Suppressor macrophage treated with lipopolysaccharide for 1 hour (primary cell): ENCODE data around the gene CYP2R1.
A peak's percentile ranks its signal among the peaks of the same experiment; 100 is the strongest.

Experiments used
- DNase-seq, 3 donors: peaks; one replicate each; pipeline ENCODE4 v3.0.0-alpha.2; 2020 to 2022

Gene CYP2R1, protein sequence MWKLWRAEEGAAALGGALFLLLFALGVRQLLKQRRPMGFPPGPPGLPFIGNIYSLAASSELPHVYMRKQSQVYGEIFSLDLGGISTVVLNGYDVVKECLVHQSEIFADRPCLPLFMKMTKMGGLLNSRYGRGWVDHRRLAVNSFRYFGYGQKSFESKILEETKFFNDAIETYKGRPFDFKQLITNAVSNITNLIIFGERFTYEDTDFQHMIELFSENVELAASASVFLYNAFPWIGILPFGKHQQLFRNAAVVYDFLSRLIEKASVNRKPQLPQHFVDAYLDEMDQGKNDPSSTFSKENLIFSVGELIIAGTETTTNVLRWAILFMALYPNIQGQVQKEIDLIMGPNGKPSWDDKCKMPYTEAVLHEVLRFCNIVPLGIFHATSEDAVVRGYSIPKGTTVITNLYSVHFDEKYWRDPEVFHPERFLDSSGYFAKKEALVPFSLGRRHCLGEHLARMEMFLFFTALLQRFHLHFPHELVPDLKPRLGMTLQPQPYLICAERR

GRCh38 chr11:14892036-14892556, at the start of gene CYP2R1:
Gene CYP2R1, minus strand, starts transcription at chr11:14892231. Its CDS starts 26 bp downstream, at chr11:14892205.
- peak; percentile 96 for DNase-seq

- DNase-seq = no peak
Observed at GRCh38 chr11:14938936-14939335, 46.9 kb upstream of the CYP2R1 start.

- no peak for DNase-seq
Observed at GRCh38 chr11:14934641-14935351, 42.8 kb upstream of the CYP2R1 start.

DNA sequence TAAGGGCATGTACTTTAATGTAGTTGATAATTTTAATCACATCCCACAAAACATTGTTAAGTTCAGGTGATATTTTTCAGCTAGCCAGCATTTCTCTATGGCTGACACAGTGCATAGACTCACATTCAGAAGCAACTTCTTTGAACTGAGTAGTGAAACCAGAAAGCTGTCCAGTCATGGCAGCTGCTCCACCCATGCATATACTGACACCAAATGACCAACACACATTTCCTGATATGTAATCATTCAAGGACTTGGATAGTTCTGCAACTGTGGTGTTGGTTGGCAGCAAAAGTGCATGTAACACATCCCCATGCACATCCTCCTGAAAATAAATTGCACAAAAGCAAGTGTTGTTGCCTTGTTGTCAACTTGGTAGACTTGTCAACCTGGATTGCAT, 40.4 kb upstream of the CYP2R1 start:
- DNase-seq = no peak

GRCh38 chr11:14930369-14930768, 38.3 kb upstream of the CYP2R1 start:
- no peak for DNase-seq

- DNase-seq = no peak
Observed at GRCh38 chr11:14927146-14927545, 35.1 kb upstream of the CYP2R1 start.

DNA sequence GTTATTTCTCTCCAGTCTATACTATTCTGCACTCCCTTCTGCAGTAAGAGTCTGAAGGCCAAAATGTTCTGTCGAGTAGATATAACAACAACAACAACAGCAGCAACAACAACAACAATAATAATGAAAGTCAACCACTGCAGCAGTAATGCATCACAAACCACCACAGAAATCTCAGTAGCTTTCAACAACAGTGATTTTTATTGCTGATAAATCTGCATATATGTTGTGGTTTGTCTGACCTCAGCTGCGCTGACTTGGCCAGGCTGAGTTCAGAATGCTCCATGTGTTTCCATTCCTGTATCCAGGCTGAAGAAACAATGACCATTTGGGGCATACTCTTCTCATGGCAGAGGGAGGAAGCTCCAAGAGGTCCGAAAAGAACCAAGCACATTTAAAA, 32.3 kb upstream of the CYP2R1 start:
- DNase-seq = no peak

GRCh38 chr11:14916403-14916802, 24.4 kb upstream of the CYP2R1 start:
- DNase-seq = no peak

- DNase-seq = no peak
Observed at GRCh38 chr11:14914536-14914935, 22.5 kb upstream of the CYP2R1 start.

DNA sequence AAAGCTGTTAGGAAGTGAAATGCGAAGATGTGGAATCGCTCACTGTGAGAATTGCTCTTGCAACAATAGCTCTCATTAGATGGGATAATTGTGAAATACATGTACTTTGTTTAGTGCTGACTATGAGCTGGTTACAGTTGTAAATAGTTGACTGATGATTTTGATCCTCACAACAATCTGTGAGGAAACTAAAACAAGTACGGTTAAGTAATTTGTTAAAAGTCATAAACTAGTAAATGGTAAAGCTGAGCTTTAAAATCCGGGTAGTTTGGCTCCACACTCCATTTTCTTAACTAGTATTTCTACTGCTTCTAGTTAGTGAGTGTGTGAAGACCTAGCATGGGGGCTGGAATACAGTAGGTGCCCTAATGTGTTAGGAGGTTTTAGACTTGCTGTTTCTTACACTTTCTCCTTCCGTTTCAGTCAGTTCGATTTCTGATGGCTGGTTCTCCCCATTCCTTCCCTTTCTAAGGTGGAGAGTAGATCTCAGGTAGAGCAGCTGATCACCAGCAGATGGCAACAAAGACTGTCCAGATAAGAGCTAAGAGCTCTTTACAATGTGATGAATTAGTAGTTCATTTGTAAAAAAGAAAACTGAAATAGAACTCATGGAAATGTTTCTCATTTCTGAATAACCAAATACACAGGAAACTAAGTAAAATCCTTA, 16.3 kb upstream of the CYP2R1 start:
- peak; percentile 32 to 51 (median 34) for DNase-seq

DNA sequence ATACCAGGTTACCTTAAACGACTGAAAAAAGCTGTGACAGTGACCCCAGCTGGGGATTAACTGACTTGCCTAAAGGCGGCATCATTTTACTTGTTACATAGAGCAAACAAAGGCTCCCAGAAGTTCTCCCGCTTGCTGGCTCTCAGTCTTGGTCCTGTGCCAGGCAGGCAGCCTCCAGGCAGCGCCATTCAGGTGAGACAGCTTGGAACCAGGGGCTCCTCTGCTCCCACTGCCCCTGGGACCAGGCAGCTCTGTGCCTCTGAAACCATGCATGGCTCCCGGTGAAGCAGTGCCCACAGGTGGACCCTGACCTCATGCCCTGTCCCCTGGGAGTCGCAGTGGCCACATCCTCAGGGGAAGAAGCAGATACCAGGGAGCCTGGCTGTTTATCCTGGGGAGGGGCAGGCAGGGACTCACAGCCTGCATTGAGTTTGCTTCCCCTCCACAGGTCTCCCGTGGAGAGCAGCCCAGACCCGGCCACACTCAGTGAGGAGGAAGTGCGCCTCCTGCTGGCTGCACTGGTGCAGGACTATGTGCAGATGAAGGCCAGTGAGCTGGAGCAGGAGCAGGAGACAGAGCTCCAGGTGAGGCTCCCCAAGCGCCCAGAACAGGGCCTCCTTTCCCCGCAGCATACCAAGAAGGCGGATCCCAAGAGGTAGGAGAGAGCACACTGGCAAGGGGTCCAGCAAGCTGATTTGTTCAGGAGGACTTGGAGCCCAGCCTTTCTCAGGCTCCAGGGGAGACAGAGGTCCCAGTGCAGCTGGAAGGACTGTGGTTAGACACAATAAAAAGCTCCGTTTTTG, 15.6 kb upstream of the CYP2R1 start:
- DNase-seq = peak; percentile 83 to 93 (median 89)

DNA sequence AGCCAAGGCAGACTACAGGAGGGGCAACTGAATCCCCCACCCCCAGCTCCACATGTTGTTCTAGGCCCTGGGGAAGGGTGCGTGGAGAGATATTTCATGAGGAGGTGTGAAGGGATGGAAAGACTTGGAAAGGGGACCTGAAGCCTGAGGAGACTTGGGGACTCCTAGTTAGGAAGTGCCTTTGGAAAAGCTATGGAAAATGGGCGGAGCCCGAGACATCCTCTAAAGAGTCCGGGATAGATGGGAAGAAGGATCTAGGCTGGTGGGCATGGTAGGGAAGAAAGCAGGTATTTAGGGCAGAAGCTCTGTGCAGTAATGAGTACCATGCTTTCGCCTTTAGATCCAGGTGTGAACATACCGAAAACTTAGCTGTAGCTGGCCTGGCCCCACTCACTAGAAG, 15.0 kb upstream of the CYP2R1 start:
- DNase-seq = no peak

DNA sequence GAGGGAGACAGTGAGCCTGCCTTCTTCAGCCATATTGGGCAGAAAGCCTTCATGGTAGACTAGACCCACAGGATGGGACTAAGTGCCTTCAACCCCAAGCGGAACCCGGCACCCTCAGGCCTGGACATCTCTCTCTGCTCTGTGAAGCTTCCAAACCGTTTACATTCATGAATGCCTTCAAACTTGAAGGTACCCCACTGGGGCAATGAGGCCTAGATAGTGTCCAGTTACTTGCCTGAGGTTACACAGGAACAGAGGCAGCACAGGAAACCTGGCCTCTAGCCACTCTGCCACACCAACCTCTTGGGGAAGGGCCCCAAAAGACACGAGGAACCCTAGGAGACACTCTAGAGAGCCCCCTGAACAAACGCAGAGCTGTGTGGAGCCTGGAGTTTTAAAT, 14.5 kb upstream of the CYP2R1 start:
- DNase-seq = no peak

- peak; percentile 32 to 54 (median 43) for DNase-seq
Observed at GRCh38 chr11:14905104-14906033, 13.3 kb upstream of the CYP2R1 start.

- peak; percentile 85 to 95 (median 92) for DNase-seq
Observed at GRCh38 chr11:14904745-14905103, 12.7 kb upstream of the CYP2R1 start.

GRCh38 chr11:14902650-14903350, 10.8 kb upstream of the CYP2R1 start:
- DNase-seq = no peak

DNA sequence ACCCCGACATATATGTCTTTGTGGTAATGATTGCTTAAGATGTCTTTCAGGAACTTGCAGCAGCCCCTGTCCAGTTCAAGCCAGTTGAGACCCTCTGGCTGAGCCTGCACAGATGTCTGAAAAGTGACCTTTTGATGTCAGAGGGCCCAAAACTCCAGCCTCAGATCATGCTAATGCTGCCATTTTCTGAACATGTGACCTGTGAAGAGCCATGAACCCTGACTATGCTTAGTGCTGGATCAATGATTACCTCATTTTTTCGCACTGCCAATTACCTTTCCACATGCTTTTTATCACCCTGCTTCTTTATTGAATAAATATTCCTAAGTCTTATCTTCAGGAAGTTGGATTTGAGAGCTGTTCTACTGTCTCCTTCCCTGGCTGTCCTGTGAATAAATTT, 6.9 kb upstream of the CYP2R1 start:
- DNase-seq = no peak

GRCh38 chr11:14898355-14898754, 6.3 kb upstream of the CYP2R1 start:
- DNase-seq = peak; percentile 41 to 69 (median 56)

GRCh38 chr11:14894657-14895598, 2.9 kb upstream of the CYP2R1 start:
- peak; percentile 90 to 94 (median 91) for DNase-seq
